ENCODE measurements around the gene PRDM16.

The PRDM16 gene

DNA sequence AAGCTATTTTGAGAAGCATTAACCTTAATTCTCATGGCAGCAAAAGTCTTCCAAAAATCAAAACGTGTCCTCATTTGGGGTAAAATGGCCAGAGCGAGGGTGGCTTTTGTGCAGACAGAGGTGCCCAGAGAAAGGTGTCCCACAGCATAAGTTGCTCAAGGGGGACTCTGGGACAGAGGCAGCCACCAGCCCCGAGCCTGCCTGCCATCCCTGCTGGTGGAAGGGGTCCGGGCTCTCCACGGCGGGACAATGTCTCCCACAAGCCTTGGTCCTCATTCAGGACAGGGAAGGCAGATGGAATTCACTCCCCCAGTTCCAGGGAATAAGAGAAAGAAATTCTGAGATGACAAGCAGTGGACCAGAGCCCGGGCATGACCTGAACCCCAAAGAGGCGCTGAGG lies 372.9 kb downstream of the PRDM16 start:
- Histone ChIP-seq H3K79me2 (ENCODE audit: insufficient read depth, low read length) (no peaks in the 10 kb centered on the region), H3K9ac (ENCODE audit: low read depth, low read length) (no peak overlapping the region), H3K36me3 (ENCODE audit: insufficient read depth, low read length) (no peaks in the 10 kb centered on the region), H3K4me2 (ENCODE audit: insufficient read depth, low read length) (no peak overlapping the region), H3K27me3 (ENCODE audit: insufficient read depth, low read length, poor library complexity) (no peaks in the 10 kb centered on the region), H4K20me1 (ENCODE audit: insufficient read depth, low read length) (no peaks in the 10 kb centered on the region), H3K4me1 (ENCODE audit: insufficient read depth, low read length) (no peaks in the 10 kb centered on the region), H3K27ac (ENCODE audit: low read length) (no peak overlapping the region), H2AFZ (ENCODE audit: low read depth, low read length) (no peak overlapping the region), H3K4me3 (ENCODE audit: low read depth in 1 of 2, low read length in 2 of 2) (no peak overlapping the region), H3K9me3 (ENCODE audit: insufficient read depth, low read length, severe bottlenecking) (no peaks in the 10 kb centered on the region)
- ATAC-seq (ENCODE audit: insufficient read depth, low read depth) = no peak
- no peak for DNase-seq
- TF ChIP-seq EZH2 (IDR thresholded peaks at IDR 0.05; ENCODE audit: borderline replicate concordance, low read depth, low read length, severe bottlenecking) = no peak
- TF ChIP-seq, protein P1, sequence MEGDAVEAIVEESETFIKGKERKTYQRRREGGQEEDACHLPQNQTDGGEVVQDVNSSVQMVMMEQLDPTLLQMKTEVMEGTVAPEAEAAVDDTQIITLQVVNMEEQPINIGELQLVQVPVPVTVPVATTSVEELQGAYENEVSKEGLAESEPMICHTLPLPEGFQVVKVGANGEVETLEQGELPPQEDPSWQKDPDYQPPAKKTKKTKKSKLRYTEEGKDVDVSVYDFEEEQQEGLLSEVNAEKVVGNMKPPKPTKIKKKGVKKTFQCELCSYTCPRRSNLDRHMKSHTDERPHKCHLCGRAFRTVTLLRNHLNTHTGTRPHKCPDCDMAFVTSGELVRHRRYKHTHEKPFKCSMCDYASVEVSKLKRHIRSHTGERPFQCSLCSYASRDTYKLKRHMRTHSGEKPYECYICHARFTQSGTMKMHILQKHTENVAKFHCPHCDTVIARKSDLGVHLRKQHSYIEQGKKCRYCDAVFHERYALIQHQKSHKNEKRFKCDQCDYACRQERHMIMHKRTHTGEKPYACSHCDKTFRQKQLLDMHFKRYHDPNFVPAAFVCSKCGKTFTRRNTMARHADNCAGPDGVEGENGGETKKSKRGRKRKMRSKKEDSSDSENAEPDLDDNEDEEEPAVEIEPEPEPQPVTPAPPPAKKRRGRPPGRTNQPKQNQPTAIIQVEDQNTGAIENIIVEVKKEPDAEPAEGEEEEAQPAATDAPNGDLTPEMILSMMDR (IDR thresholded peaks at IDR 0.05; ENCODE audit: borderline replicate concordance, extremely low read depth, low read length, poor library complexity, severe bottlenecking) = no peak

DNA sequence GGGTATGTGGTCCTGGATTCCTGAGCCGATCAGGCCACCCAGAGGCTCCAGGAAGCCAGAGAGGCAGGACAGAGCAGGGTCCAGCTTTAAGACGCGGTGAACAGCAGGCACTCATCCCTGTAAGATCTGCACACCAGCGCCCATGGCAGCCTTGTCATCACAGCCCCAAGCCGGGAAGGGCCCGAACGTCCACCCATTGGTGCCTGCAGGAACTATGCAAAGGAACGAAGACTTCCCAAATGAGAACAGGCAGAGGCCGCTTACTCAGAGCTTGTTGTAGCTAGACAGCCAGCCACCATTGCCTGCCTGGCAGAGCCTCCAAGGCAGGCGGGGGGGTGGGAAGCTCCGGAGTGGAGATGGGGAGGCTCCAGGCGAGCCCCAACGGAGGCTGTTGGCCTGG lies 373.3 kb downstream of the PRDM16 start:
- H2AFZ ChIP-seq (ENCODE audit: low read depth, low read length) = no peak overlapping the region
- H4K20me1 ChIP-seq (ENCODE audit: insufficient read depth, low read length) = no peaks in the 10 kb centered on the region
- no peaks in the 10 kb centered on the region for H3K79me2 ChIP-seq (ENCODE audit: insufficient read depth, low read length)
- no peaks in the 10 kb centered on the region for H3K9me3 ChIP-seq (ENCODE audit: insufficient read depth, low read length, severe bottlenecking)
- H3K4me3 ChIP-seq (ENCODE audit: low read depth in 1 of 2, low read length in 2 of 2) = no peak overlapping the region
- TF ChIP-seq EZH2 (IDR thresholded peaks at IDR 0.05; ENCODE audit: borderline replicate concordance, low read depth, low read length, severe bottlenecking) = no peak
- TF ChIP-seq, protein P1 (IDR thresholded peaks at IDR 0.05; ENCODE audit: borderline replicate concordance, extremely low read depth, low read length, poor library complexity, severe bottlenecking) = no peak
- no peak overlapping the region for H3K4me2 ChIP-seq (ENCODE audit: insufficient read depth, low read length)
- DNase-seq (no peak), ATAC-seq (ENCODE audit: insufficient read depth, low read depth) (no peak)
- no peaks in the 10 kb centered on the region for H3K4me1 ChIP-seq (ENCODE audit: insufficient read depth, low read length)
- H3K9ac ChIP-seq (ENCODE audit: low read depth, low read length) = no peak overlapping the region
- H3K27ac ChIP-seq (ENCODE audit: low read length) = no peak overlapping the region
- no peaks in the 10 kb centered on the region for H3K36me3 ChIP-seq (ENCODE audit: insufficient read depth, low read length)
- H3K27me3 ChIP-seq (ENCODE audit: insufficient read depth, low read length, poor library complexity) = no peaks in the 10 kb centered on the region

DNA sequence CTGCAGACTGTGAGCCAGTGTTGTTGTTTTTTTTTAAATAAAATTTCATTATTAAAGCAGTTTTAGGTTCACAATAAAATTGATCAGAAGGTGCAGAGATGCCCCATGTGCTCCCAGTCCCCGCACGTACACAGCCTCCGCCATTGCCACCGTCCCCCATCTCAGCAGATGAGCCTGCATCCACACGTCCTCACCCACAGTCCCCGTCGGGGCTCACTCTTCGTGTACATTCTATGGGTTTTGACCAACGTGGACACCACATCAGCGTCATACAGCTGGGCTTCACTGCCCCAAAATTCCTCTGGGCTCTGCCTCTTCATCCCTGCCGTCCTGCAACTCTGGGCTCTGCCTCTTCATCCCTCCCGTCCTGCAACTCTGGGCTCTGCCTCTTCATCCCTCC lies 373.9 kb downstream of the PRDM16 start:
- H3K4me2 ChIP-seq (ENCODE audit: insufficient read depth, low read length) = no peak overlapping the region
- no peaks in the 10 kb centered on the region for H3K27me3 ChIP-seq (ENCODE audit: insufficient read depth, low read length, poor library complexity)
- no peaks in the 10 kb centered on the region for H3K9me3 ChIP-seq (ENCODE audit: insufficient read depth, low read length, severe bottlenecking)
- no peak overlapping the region for H3K4me3 ChIP-seq (ENCODE audit: low read depth in 1 of 2, low read length in 2 of 2)
- no peaks in the 10 kb centered on the region for H3K36me3 ChIP-seq (ENCODE audit: insufficient read depth, low read length)
- H3K9ac ChIP-seq (ENCODE audit: low read depth, low read length) = no peak overlapping the region
- DNase-seq (no peak), ATAC-seq (ENCODE audit: insufficient read depth, low read depth) (no peak)
- H4K20me1 ChIP-seq (ENCODE audit: insufficient read depth, low read length) = no peaks in the 10 kb centered on the region
- H3K4me1 ChIP-seq (ENCODE audit: insufficient read depth, low read length) = no peaks in the 10 kb centered on the region
- no peaks in the 10 kb centered on the region for H3K79me2 ChIP-seq (ENCODE audit: insufficient read depth, low read length)
- no peak overlapping the region for H3K27ac ChIP-seq (ENCODE audit: low read length)
- no peak for TF ChIP-seq EZH2 (IDR thresholded peaks at IDR 0.05; ENCODE audit: borderline replicate concordance, low read depth, low read length, severe bottlenecking)
- TF ChIP-seq, protein P1 (IDR thresholded peaks at IDR 0.05; ENCODE audit: borderline replicate concordance, extremely low read depth, low read length, poor library complexity, severe bottlenecking) = no peak
- no peak overlapping the region for H2AFZ ChIP-seq (ENCODE audit: low read depth, low read length)

DNA sequence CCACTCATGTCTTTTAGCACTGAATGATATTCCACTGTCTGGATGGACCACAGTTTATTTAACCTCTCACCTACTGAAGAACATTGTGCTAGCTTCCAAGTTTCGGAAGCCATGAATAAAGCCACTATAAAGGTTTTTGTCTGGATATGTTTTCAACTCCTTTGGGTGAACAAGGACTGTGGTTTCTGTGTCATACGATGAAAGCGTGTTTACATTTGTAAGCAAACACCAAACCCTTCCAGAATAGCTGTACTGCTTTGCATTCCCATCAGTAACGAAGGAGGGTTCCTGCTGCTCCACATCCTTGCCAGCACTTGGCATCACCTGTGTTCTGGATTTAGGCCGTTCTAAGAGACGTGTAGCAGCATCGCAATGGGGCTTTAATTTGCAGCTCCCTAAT lies 374.8 kb downstream of the PRDM16 start:
- Histone ChIP-seq H3K27ac (ENCODE audit: low read length) (no peak overlapping the region), H3K9me3 (ENCODE audit: insufficient read depth, low read length, severe bottlenecking) (no peaks in the 10 kb centered on the region), H3K4me2 (ENCODE audit: insufficient read depth, low read length) (no peak overlapping the region), H3K9ac (ENCODE audit: low read depth, low read length) (no peak overlapping the region), H2AFZ (ENCODE audit: low read depth, low read length) (no peak overlapping the region), H3K79me2 (ENCODE audit: insufficient read depth, low read length) (no peaks in the 10 kb centered on the region), H3K4me3 (ENCODE audit: low read depth in 1 of 2, low read length in 2 of 2) (no peak overlapping the region), H3K36me3 (ENCODE audit: insufficient read depth, low read length) (no peaks in the 10 kb centered on the region), H3K27me3 (ENCODE audit: insufficient read depth, low read length, poor library complexity) (no peaks in the 10 kb centered on the region), H3K4me1 (ENCODE audit: insufficient read depth, low read length) (no peaks in the 10 kb centered on the region), H4K20me1 (ENCODE audit: insufficient read depth, low read length) (no peaks in the 10 kb centered on the region)
- DNase-seq (no peak), ATAC-seq (ENCODE audit: insufficient read depth, low read depth) (no peak)
- TF ChIP-seq, protein P1 (IDR thresholded peaks at IDR 0.05; ENCODE audit: borderline replicate concordance, extremely low read depth, low read length, poor library complexity, severe bottlenecking) = no peak
- no peak for TF ChIP-seq EZH2 (IDR thresholded peaks at IDR 0.05; ENCODE audit: borderline replicate concordance, low read depth, low read length, severe bottlenecking)
